KOPT-K1 (cell line): ENCODE results near the gene ENPEP.
"Not testable (repeated sequence)": the region's sequence is repeated elsewhere in the genome, so short reads cannot be mapped to it uniquely, and the experiment has no call there.

Experiments used
- H3K27ac ChIP-seq: fragments of 200-600 bp; sonication (generic); 2 replicates; pipeline ENCODE4 v1.5.1; 2016; ENCODE audit warnings: antibody characterized with exemption, mild to moderate bottlenecking, low read depth, low read length; ENCODE audit not compliant: poor library complexity, severe bottlenecking
- H3K36me3 ChIP-seq: fragments of 200-600 bp; sonication (generic); 2 replicates; pipeline ENCODE4 v1.5.1; 2017; ENCODE audit warnings: antibody characterized with exemption, mild to moderate bottlenecking, low read length, moderate library complexity; ENCODE audit not compliant: insufficient read depth
- H3K9me3 ChIP-seq: fragments of 200-600 bp; sonication (generic); 2 replicates; pipeline ENCODE4 v1.5.1; 2017; ENCODE audit warnings: antibody characterized with exemption, low read length, mild to moderate bottlenecking; ENCODE audit not compliant: insufficient read depth, poor library complexity, severe bottlenecking

Gene ENPEP

DNA sequence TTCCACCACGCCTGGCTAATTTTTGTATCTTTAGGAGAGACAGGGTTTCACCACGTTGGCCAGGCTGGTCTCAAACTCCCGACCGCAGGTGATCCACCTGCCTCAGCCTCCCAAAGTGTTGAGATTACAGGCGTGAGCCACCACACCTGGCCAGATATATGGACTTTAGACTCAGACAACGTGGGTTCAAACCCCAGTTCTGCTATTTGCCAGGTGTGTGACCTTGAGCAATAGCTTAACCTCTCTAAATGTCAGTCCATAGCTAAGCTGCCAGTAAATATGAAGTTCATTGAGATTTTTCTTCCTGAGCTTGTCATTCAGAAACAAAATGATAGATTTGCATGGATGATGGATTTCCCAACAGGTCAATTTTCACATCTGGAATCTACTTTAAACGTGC is 875 bp upstream of the ENPEP start:
- not testable (repeated sequence) for H3K27ac ChIP-seq, H3K9me3 ChIP-seq, H3K36me3 ChIP-seq

DNA sequence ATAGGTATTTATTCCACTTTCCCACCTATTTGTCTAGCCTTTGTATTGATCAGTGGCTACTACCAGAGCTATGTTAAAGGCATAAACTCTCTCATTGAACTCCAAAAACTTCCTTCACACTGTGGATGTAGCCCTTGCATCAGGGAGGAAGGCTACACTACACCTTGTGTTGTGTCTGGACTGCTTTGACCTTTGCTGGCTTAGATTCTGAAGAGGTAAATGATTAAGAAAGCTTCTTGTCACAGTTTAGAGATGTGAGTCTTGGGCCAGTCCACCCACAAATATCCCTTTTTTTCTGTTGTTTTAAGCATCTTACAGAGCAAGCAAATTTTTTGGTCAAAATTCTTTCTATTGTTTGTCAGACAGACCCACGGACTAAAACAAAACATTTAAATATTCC is 1.9 kb downstream of the ENPEP start:
- no peaks in the 10 kb centered on the region for H3K36me3 ChIP-seq
- H3K9me3 ChIP-seq, result no peaks in the 10 kb centered on the region
- H3K27ac ChIP-seq, result no peak overlapping the region

DNA sequence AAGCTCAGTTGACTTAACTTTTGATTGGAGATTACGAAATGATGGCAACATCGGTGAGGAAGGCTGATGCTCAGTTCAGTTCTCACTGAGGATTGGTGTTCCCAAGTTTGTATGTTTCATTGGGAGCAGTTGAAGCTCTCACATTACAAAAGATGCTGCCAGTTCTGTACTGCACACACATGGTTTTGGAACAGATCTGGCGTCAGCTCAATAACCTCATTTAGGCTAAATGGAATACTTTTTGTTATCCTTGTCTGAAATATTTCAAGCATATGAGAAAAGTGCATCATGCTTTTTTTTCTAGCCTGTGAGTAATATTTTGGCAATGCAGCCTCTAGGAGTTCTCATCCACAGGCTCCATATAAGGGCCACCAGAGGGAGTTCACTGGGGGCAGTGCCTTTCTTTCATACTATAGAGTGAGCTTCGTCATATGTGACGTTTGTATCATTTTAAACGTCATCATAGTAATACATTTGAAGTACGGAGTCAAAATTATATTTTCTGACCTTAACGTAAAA is 4.1 kb downstream of the ENPEP start:
- H3K36me3 ChIP-seq, result no peaks in the 10 kb centered on the region
- no peak overlapping the region for H3K27ac ChIP-seq
- H3K9me3 ChIP-seq, result no peaks in the 10 kb centered on the region

DNA sequence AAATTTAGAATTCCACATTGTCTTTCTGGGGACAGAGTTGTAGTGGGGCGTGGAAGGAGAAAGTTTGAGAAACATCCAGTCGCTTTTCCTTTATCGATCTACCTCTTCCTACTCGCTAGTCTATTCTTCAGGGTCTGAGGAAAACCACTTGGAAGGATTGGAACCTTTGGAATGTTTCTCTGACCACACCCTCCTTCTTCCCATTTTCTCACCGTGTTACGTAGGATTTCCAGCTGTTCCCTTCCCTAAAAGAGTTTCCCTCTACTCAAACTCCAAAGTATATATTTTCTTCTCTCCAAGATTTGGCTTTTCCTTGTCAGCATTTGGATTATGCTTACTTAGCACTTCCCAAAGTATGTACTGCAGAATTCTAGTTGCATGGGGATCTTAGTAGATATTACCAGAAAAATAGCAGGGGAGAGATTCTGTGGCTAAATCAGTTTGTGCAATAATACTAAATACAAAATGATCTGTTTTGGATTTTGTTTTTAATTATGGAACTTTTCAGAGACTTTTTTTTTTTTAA is 4.9 kb downstream of the ENPEP start:
- Histone ChIP-seq H3K36me3 (no peaks in the 10 kb centered on the region), H3K27ac (no peak overlapping the region), H3K9me3 (no peaks in the 10 kb centered on the region)

DNA sequence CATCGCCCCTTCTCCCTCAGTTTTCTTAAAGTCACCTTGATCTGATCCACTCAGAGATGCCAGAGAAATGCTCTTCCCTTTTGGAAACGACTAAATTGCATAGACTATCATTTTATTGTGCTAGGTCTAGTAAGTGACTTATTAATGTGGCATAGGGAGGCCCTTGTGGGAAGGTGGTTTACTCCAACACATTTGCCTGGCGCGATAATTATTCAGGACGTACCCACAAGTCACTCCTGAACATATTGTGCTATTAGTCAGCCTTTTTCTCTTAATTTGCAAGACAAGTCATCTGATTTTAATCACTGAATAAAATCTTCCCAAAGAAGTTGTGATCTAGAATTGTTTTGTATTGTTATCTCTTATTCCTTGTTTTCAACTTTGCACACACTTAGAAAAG is 7.6 kb downstream of the ENPEP start:
- Histone ChIP-seq H3K9me3 (no peaks in the 10 kb centered on the region), H3K27ac (no peak overlapping the region), H3K36me3 (no peaks in the 10 kb centered on the region)

DNA sequence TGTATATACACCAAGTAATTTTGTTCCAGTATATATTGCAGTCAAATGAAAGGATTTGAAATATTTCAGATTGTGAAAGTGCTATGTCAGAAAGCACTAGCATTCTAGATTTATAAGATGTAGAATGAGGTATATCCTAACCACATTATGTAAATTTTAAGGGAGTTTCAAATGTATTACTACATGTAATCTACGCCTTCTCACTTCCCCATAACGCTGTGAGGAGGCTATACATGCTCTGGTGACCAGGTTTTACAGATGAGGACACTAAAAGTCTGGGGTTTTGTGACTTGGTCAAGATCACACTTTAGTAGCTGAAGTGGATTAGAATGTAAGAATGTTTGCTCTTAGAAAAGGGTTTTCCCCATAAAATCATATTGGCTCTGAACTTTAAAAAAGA is 8.1 kb downstream of the ENPEP start:
- Histone ChIP-seq H3K36me3 (no peaks in the 10 kb centered on the region), H3K27ac (no peak overlapping the region), H3K9me3 (no peaks in the 10 kb centered on the region)

DNA sequence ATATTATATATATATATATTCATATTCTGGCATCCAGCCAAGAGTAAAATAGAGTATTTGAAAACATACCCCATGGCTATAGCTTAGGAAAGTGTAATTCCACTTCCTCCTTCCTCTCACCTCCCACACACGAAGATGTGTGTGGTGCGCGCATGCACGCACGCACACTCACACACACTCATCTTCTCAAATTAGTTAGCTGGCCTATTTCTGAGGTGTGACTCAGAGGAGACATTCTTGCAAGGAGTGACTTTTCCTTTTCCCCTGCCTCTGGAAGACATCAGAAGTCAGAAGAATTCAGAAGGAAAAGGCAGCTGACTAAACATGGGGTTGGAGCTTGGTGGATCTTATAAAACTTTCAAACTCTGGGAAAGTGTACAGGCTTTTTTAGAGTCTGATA is 8.8 kb downstream of the ENPEP start:
- no peak overlapping the region for H3K27ac ChIP-seq
- H3K36me3 ChIP-seq, result no peaks in the 10 kb centered on the region
- H3K9me3 ChIP-seq, result no peaks in the 10 kb centered on the region

DNA sequence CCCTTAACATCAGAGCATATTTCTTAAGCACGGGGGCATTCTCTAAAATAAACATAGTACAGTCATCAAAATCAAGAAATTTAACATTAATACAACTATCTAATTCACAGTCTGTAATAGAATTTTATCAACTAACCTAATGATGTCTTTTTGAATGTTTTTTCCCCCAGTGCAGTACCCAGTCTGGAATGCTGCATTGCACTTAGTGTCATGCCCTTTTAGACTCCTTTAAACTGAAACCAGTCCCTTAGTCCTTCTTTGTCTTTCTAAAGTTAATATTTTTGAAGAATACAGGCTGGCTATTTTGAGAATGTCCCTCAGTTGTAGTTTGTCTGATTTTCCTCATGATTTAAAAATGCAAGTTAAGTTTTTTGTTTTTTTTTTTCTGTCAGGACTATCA is 9.5 kb downstream of the ENPEP start:
- no peaks in the 10 kb centered on the region for H3K9me3 ChIP-seq
- H3K36me3 ChIP-seq, result no peaks in the 10 kb centered on the region
- no peak overlapping the region for H3K27ac ChIP-seq

DNA sequence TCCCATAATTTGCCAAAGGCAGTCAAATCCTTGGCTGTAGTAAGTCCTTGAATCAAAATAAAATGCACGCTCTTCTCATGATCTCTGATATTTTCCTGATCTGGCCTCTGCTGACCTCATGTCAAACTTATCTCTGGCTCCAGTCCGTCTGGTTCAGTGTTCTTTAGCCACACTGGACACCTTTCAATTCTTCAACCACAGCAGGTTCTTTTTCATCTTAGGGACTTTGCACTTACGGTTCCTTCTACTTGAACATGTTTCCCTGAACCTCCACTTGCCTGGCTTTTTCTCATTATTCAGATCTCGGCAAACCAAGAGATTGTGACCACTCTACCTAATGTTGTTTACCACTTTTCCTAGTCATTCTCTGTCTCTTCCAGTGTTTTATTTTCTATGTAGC is 10.3 kb downstream of the ENPEP start:
- Histone ChIP-seq H3K9me3 (no peaks in the 10 kb centered on the region), H3K27ac (no peak overlapping the region), H3K36me3 (no peaks in the 10 kb centered on the region)

DNA sequence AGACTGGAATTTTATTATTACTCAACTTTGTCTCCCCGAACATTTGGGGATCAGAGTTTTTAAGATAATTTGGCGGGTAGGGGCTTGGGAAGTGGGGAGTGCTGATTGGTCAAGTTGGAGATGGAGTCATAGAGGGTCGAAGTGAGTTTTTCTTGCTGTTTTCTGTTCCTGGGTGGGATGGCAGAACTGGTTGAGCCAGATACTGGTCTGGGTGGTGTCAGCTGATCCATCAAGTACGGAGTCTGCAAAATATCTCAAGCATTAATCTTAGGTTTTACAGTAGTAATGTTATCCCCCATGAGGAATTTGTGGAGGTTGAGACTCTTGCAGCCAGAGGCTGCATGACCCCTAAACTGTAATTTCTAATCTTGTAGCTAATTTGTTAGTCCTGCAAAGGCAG is 10.9 kb downstream of the ENPEP start:
- not testable (repeated sequence) for H3K27ac ChIP-seq, H3K36me3 ChIP-seq

DNA sequence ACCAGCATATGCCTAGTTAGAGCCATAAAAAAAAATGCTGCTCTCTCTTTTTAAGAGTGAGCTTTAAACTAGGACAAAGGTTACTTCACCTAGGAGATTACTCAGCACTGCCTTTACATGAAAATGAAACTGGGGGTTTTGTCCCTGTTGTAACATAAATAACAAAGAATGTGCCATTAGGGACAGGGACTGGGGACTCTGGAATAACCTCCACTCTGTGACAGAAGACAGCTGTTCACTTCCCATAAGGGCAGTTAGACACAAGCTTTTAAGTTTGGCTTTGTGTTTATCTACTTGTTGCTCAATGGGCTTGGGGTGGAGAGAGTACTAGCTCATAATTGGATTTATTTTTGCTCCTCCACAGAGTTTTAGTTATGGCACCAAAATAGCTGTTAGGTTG is 11.9 kb downstream of the ENPEP start:
- Histone ChIP-seq H3K9me3 (no peaks in the 10 kb centered on the region), H3K36me3 (no peaks in the 10 kb centered on the region), H3K27ac (no peak overlapping the region)

More for the DNA sequence above, 10.9 kb downstream of the ENPEP start:
- H3K9me3 ChIP-seq, result not testable (repeated sequence)

DNA sequence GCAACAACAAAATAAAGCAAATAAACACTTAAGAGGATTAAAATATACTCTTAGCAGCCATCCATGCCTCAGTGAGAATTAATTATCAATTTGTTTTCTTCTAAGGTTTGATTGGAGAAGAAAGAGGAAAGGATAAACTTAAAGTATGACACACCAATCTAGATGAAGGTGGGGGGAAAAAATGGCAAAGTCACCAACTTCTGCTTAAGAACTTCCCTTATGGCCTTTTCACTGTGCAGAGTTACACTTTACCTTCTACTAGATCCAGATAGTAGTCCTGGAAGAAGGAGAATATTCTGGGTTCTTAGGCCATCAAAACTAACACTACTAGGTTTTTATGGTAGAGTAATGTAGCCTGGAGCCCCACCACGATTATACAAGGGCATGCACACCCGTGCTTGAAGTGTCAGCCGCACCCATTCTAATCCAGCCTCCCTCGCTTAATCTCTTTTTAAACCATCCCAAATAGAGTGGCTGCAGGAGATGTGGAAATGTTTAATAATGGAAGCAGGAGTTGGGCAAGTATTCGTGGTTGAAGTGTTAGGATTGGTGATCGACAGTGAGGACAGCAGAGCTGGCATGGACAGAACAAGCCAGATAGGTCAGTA is 14.1 kb downstream of the ENPEP start:
- Histone ChIP-seq H3K9me3 (no peaks in the 10 kb centered on the region), H3K27ac (no peak overlapping the region)

DNA sequence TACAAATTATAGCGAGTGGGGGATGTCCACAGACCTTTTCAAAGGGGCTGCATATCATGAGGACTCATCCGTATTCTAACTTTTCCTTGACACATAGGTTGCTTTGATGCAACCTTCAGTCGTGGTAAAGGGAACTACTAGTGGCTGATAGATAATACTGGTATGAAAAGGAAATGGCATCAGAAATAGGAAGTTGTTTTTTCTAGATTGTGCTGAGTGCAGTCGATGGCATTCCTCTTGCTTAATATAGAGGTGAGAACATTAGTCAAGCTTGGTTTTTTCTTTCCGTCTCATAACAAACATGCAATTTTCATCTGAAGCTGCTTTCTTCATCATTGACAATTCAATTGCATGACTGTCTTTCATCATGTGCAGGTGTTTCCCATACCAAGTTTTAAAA is 16.6 kb downstream of the ENPEP start:
- Histone ChIP-seq H3K36me3 (no peaks in the 10 kb centered on the region), H3K9me3 (no peaks in the 10 kb centered on the region)

More for the DNA sequence above, 14.1 kb downstream of the ENPEP start:
- no peaks in the 10 kb centered on the region for H3K36me3 ChIP-seq

DNA sequence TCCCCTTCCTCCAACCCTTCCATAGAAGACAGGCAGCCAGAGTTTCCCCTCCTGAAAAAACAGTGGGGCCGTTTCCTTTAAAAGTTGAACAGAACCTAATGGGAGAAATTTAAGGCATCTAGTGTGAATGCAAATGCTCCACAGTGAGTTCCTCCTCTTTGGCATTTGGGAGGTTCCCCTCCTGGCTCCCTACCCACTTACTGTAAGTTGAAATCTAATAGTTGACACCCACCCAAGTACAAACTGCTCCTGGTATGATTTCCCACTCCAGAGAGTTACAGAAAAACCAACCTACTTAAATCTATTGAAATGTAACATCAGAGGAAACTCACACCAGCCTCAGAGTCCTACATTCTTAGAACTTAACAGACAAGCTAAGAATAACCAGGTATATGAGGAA is 17.6 kb downstream of the ENPEP start:
- Histone ChIP-seq H3K27ac (no peak overlapping the region), H3K36me3 (no peaks in the 10 kb centered on the region), H3K9me3 (no peaks in the 10 kb centered on the region)

More for the DNA sequence above, 16.6 kb downstream of the ENPEP start:
- no peak overlapping the region for H3K27ac ChIP-seq

DNA sequence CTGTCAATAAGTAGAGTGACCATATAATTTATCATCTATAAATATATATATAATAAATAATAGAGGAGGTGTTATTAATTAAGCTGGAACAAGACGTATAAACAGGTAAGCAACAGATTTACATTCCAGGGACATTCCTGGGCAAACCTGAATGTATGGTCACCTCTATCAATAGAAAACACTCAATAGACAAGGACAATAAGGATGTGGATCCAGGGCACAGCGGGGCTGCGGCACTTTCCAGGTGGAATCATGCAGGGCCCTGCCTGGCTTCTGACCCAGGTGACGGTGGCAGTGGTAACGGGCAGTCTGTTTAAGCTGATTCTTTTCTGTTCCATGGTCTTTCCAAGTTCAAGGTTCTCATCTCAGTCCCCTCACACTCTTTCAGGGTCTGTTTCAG is 22.5 kb downstream of the ENPEP start:
- H3K9me3 ChIP-seq, result peaks cover 5% of the 10 kb centered on the region
- H3K27ac ChIP-seq, result no peak overlapping the region
- no peaks in the 10 kb centered on the region for H3K36me3 ChIP-seq

DNA sequence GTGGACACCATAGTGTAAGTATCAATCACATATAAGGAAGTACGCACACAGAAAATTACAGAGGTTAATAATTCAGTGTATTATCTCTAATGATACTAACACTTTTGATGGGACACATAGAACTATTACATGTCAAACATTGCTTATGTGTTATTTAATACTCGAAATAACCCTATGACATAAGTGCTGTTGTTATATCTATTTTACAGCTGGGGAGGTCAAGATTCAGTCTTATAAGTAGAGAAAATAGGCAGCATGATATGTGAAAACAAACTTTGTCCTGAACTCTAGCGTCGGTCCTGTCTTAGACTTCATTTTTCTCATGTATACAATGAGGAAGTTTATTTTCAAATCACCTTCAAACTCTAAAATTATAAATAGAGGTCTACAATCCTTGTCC is 23.2 kb downstream of the ENPEP start:
- Histone ChIP-seq H3K9me3 (peaks cover 5% of the 10 kb centered on the region), H3K27ac (no peak overlapping the region), H3K36me3 (no peaks in the 10 kb centered on the region)
